Kidney epithelial cell (primary cell): ENCODE data around the gene SLC6A9. TPM values are rescaled to one million over a fixed set of nuclear protein-coding genes. Genes with fewer than 3 reads are reported as not detected.

Experiments
- DNase-seq: peaks from one replicate; pipeline ENCODE4 v3.0.0-alpha.2; 2010; ENCODE audit warnings: low read depth
- H3K27me3 ChIP-seq: 2 replicates; pipeline ENCODE4 v1.6.0; 2011; ENCODE audit warnings: low read length; ENCODE audit not compliant: control insufficient read depth, insufficient read depth
- H3K36me3 ChIP-seq: 2 replicates; pipeline ENCODE4 v1.5.1; 2011; ENCODE audit warnings: low read length; ENCODE audit not compliant: control insufficient read depth, insufficient read depth
- H3K4me3 ChIP-seq: 2 replicates; pipeline ENCODE4 v1.5.1; 2011; ENCODE audit warnings: low read depth, mild to moderate bottlenecking, control low read depth, low read length
- total RNA-seq: library from RNA; depleted of rRNA; stranded (reverse); fragments of >200 nt; gene quantifications from 2 replicates; pipeline ENCODE4 v1.2.3, GENCODE V29; 2015
- TF ChIP-seq, protein P1 (sequence below): IDR thresholded peaks from 2 replicates; pipeline ENCODE4 v1.5.1; 2011; ENCODE audit warnings: mild to moderate bottlenecking, moderate library complexity, low read length, control low read depth, inconsistent platforms; ENCODE audit not compliant: insufficient read depth, poor library complexity, severe bottlenecking

Gene SLC6A9
- total RNA-seq, 1 donor from 2014 or later: 22.4 TPM

DNA sequence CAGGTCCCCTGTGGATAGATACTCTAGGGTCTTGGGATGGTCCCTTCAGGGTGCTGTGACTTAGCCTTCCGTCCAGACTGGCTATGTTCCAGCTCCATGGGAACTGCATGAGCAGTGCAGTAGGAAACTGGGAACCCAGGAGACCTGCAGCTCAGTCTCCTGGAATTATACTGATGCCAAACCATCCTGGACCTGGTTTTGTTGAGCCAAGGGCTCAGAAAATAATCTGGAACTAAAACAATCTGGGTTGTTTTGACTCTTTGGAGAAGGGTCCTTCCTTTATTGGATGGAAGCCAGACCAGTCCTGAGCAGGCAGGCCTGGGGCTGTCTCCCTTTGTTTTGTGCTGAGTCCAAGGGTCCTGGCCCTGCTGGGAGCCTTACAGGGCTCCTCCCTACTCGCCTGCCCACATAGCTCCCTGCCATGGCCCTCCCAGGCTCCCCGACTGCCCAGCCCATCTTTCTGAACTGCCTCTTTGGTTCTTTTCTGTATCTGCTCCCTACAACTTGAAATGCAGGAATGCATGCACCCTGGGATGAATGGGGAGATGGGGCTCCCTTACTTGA is 83.3 kb downstream of the SLC6A9 start:
- H3K27me3 ChIP-seq: no peaks in the 10 kb centered on the region
- peak overlapping the region; percentile 81 for H3K4me3 ChIP-seq
- no peaks in the 10 kb centered on the region for H3K36me3 ChIP-seq
- TF ChIP-seq, protein P1, sequence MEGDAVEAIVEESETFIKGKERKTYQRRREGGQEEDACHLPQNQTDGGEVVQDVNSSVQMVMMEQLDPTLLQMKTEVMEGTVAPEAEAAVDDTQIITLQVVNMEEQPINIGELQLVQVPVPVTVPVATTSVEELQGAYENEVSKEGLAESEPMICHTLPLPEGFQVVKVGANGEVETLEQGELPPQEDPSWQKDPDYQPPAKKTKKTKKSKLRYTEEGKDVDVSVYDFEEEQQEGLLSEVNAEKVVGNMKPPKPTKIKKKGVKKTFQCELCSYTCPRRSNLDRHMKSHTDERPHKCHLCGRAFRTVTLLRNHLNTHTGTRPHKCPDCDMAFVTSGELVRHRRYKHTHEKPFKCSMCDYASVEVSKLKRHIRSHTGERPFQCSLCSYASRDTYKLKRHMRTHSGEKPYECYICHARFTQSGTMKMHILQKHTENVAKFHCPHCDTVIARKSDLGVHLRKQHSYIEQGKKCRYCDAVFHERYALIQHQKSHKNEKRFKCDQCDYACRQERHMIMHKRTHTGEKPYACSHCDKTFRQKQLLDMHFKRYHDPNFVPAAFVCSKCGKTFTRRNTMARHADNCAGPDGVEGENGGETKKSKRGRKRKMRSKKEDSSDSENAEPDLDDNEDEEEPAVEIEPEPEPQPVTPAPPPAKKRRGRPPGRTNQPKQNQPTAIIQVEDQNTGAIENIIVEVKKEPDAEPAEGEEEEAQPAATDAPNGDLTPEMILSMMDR: no peak
- no peak for DNase-seq

DNA sequence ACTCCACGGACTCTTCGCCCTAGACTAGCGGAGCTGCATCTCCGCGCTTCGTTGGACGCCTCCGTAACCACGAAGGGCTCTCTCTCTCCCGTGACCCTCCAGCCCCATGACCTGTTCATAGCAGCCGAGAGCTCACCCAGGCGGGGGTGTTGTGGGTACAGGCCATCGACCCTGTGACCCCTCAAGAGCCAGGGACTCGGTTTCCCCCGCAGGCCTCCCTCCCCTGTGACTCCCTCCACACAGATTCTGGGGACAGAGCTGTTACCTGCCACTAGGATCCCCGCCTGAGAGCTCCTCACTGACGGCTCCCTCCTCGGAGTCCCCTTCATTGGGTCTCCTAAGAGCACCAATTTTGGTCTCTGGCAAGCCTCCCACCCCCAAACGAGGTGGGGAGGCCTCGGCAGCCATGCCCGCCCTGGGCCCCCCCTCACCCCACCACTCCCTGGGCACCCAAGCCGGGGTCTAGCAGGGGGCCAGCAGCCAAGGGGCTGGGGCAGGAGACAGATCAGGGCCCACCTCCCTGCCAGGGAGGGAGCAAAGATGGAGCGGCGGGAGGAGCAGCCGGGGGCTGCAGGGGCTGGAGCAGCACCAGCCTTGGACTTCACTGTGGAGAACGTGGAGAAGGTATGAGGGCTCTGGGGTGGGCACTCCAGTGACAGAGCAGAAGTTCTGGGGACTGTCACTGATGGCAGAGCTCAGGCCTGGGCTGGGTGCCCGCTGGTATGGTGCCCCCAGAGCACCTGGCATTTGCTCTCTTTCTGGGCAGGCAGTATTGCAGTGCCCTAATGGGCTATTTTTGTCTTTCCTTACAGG is 84.0 kb downstream of the SLC6A9 start:
- H3K36me3 ChIP-seq: no peaks in the 10 kb centered on the region
- no peaks in the 10 kb centered on the region for H3K27me3 ChIP-seq
- DNase-seq: no peak
- peak overlapping the region; percentile 81 for H3K4me3 ChIP-seq
- TF ChIP-seq, protein P1: no peak

Other genes with a start within 250 kb of the SLC6A9 start
- 3.9 and 4.7 TPM in 2 replicates for gene ARTN, start 97.7 kb downstream of the SLC6A9 start, total RNA-seq
- gene IPO13, start 84.5 kb downstream of the SLC6A9 start, total RNA-seq: 29.2 and 32.8 TPM in 2 replicates
- gene DPH2, start 61.5 kb downstream of the SLC6A9 start, total RNA-seq: 45.8 and 52.2 TPM in 2 replicates
- 298 and 308 TPM in 2 replicates for gene ATP6V0B, start 56.5 kb downstream of the SLC6A9 start, total RNA-seq
- gene B4GALT2, start 52.3 kb downstream of the SLC6A9 start, total RNA-seq: 62.6 and 86.8 TPM in 2 replicates
- gene CCDC24, start 39.9 kb downstream of the SLC6A9 start, total RNA-seq: 4.4 and 9.6 TPM in 2 replicates
- gene KLF17, start 87.4 kb upstream of the SLC6A9 start, total RNA-seq: not detected in 2 replicates
- not detected in 2 replicates for gene KLF18, start 110.2 kb upstream of the SLC6A9 start, total RNA-seq
- gene DMAP1, start 182.0 kb upstream of the SLC6A9 start, total RNA-seq: 47.3 and 64.7 TPM in 2 replicates